Liver (tissue), 3 donors: ENCODE data around the gene GBE1.

Experiments
- JUND ChIP-seq, 2 donors: IDR thresholded peaks; 2 replicates each; pipeline ENCODE4 v1.6.1; 2016; ENCODE audit warnings: antibody characterized with exemption in 2 of 2
- TF ChIP-seq, protein P1 (sequence below): fragments of 150-350 bp; IDR thresholded peaks from 2 replicates; pipeline ENCODE4 v1.5.1; 2017; ENCODE audit warnings: improper control_type of control experiment, low read depth, low read length; ENCODE audit not compliant: missing input control
- donor health status: healthy.
- donor health status: healthy.

DNA sequence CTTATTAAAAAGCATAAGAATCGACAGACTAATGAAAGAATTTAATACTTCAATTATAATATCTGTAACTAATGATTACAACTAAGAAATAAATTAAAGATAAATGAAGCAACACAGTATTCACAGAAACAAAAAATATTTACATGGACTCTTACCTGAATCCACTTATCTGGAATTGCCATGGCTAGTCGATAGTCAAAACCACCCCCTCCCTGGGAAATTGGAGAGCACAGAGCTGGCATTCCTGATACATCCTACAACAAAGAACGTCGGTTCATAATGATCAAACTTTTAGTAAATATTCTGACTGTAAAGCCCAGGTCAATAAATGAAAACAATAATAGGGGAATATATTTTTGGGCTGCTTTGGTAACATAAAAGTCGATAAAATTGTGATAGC lies 175.5 kb downstream of the GBE1 start:
- TF ChIP-seq, protein P1, sequence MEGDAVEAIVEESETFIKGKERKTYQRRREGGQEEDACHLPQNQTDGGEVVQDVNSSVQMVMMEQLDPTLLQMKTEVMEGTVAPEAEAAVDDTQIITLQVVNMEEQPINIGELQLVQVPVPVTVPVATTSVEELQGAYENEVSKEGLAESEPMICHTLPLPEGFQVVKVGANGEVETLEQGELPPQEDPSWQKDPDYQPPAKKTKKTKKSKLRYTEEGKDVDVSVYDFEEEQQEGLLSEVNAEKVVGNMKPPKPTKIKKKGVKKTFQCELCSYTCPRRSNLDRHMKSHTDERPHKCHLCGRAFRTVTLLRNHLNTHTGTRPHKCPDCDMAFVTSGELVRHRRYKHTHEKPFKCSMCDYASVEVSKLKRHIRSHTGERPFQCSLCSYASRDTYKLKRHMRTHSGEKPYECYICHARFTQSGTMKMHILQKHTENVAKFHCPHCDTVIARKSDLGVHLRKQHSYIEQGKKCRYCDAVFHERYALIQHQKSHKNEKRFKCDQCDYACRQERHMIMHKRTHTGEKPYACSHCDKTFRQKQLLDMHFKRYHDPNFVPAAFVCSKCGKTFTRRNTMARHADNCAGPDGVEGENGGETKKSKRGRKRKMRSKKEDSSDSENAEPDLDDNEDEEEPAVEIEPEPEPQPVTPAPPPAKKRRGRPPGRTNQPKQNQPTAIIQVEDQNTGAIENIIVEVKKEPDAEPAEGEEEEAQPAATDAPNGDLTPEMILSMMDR, result no peak
- TF ChIP-seq JUND (IDR thresholded peaks at IDR 0.05), result no peak
